K562 (cell line): ENCODE data around the gene ZNF581. TPM values are rescaled to one million over a fixed set of nuclear protein-coding genes. Genes with fewer than 3 reads are reported as not detected.

Experiments
- CREB1 ChIP-seq, 2 experiments: sonication (generic) in 1 of 2; formaldehyde crosslinking in 1 of 2; IDR thresholded peaks; 2 replicates each; pipeline versions ENCODE4 v1.6.1 to v1.8.0; 2012 to 2022; ENCODE audit warnings: inconsistent platforms in 1 of 2, mild to moderate bottlenecking in 1 of 2, missing genetic modification reagents in 1 of 2, moderate library complexity in 1 of 2
- CXXC5 ChIP-seq: fragments of 250-450 bp; sonication (Bioruptor Pico); IDR thresholded peaks from 2 replicates; pipeline ENCODE4 v1.8.0; 2022; ENCODE audit warnings: inconsistent platforms, mild to moderate bottlenecking, moderate library complexity
- ERF ChIP-seq: fragments of 450-650 bp; formaldehyde crosslinking; IDR thresholded peaks from 2 replicates; pipeline ENCODE4 v1.4.0; 2020; ENCODE audit warnings: mild to moderate bottlenecking, mixed read lengths
- HDAC3 ChIP-seq: fragments of 450-650 bp; IDR thresholded peaks from 2 replicates; pipeline ENCODE4 v1.6.1; 2018; ENCODE audit warnings: borderline replicate concordance, mild to moderate bottlenecking, moderate library complexity; ENCODE audit not compliant: partially characterized antibody
- KDM4B ChIP-seq, 2 experiments: fragments of 450-650 bp in 1 of 2; sonication (generic) in 1 of 2; IDR thresholded peaks; 2 replicates each; pipeline ENCODE4 v1.6.1; 2016 to 2017; ENCODE audit warnings: borderline replicate concordance in 2 of 2, antibody characterized with exemption in 1 of 2, low read depth in 1 of 2, mild to moderate bottlenecking in 1 of 2
- MECOM ChIP-seq: fragments of 250-450 bp; sonication (Bioruptor Pico); IDR thresholded peaks from 2 replicates; pipeline ENCODE4 v1.8.0; 2022; ENCODE audit warnings: inconsistent platforms
- NR3C1 ChIP-seq: sonication (generic); formaldehyde crosslinking; IDR thresholded peaks from 2 replicates; pipeline ENCODE4 v1.8.1; 2022; ENCODE audit warnings: missing genetic modification reagents
- PRMT5 ChIP-seq: sonication (generic); formaldehyde crosslinking; IDR thresholded peaks from 2 replicates; pipeline ENCODE4 v1.5.0; 2020; ENCODE audit warnings: missing genetic modification reagents
- PTTG1 ChIP-seq: fragments of 450-650 bp; IDR thresholded peaks from 2 replicates; pipeline ENCODE4 v1.6.1; 2016; ENCODE audit warnings: low read depth, mild to moderate bottlenecking, missing genetic modification characterization, missing compliant biosample characterization
- RBM22 ChIP-seq: fragments of 200-400 bp; formaldehyde crosslinking; IDR thresholded peaks from 2 replicates; pipeline ENCODE4 v1.6.1; 2018; ENCODE audit warnings: low read length, low read depth; ENCODE audit not compliant: poor library complexity, severe bottlenecking
- SMAD4 ChIP-seq: fragments of 250-450 bp; sonication (Bioruptor Pico); conservative IDR thresholded peaks from 2 replicates; pipeline ENCODE4 v1.8.0; 2021; ENCODE audit warnings: inconsistent platforms, mild to moderate bottlenecking, moderate library complexity
- SP1 ChIP-seq: sonication (generic); formaldehyde crosslinking; IDR thresholded peaks from 2 replicates; pipeline ENCODE4 v1.8.1; 2022; ENCODE audit warnings: mild to moderate bottlenecking, missing genetic modification reagents
- TCF7 ChIP-seq: sonication (generic); IDR thresholded peaks from 2 replicates; pipeline ENCODE4 v1.6.1; 2016; ENCODE audit warnings: antibody characterized with exemption, borderline replicate concordance
- TOE1 ChIP-seq, 2 experiments: fragments of 450-650 bp in 1 of 2; sonication (generic) in 1 of 2; formaldehyde crosslinking in 1 of 2; IDR thresholded peaks; 2 replicates each; pipeline versions ENCODE4 v1.7.1 to v1.8.0; 2016 to 2022; ENCODE audit warnings: borderline replicate concordance in 2 of 2, mild to moderate bottlenecking in 2 of 2, antibody characterized with exemption in 1 of 2, inconsistent platforms in 1 of 2, low read depth in 1 of 2, missing genetic modification reagents in 1 of 2, moderate library complexity in 1 of 2
- YY1 ChIP-seq, 3 experiments: IDR thresholded peaks; 2 replicates each; pipeline ENCODE4 v1.6.1; 2011; ENCODE audit warnings: low read length in 2 of 3, mild to moderate bottlenecking in 2 of 3, moderate library complexity in 2 of 3, borderline replicate concordance in 1 of 3, control low read depth in 1 of 3, low read depth in 1 of 3; ENCODE audit not compliant: insufficient read depth in 3 of 3, insufficient replicate concordance in 2 of 3, control insufficient read depth in 1 of 3, insufficient read length in 1 of 3; ENCODE audit errors: extremely low read depth in 1 of 3
- ZNF239 ChIP-seq: fragments of 250-450 bp; sonication (Bioruptor Pico); IDR thresholded peaks from 2 replicates; pipeline ENCODE4 v1.4.0; 2020; ENCODE audit warnings: mild to moderate bottlenecking
- ZZZ3 ChIP-seq: fragments of 450-650 bp; IDR thresholded peaks from 2 replicates; pipeline ENCODE4 v1.6.1; 2016; ENCODE audit warnings: antibody characterized with exemption, mild to moderate bottlenecking, moderate library complexity
- polyA plus RNA-seq, 8 experiments: library from polyadenylated mRNA; depleted of rRNA in 4 of 8; stranded (reverse) in 5 of 8; unstranded in 3 of 8; fragments of >200 nt; fragmentation: Nextera tagmentation in 2 of 8; fragmentation: Illumina TruSeq in 1 of 8; extraction: Ambion mirVana in 2 of 8; extraction: Trizol in 1 of 8; gene quantifications; 2 replicates each; pipeline versions ENCODE4 v1.2.1 to v1.2.3, GENCODE V29; 2011 to 2014; ENCODE audit warnings: inconsistent platforms in 1 of 8, missing spikeins in 1 of 8
- total RNA-seq, 7 experiments: library from RNA; depleted of rRNA in 6 of 7; stranded (reverse); fragments of >200 nt in 6 of 7; fragmentation: Illumina TruSeq in 2 of 7; extraction: Trizol in 2 of 7; gene quantifications; 2 replicates each; pipeline versions ENCODE4 v1.2.1 to v1.2.3, GENCODE V29; 2011 to 2021; ENCODE audit warnings: low replicate concordance in 1 of 7
- TF ChIP-seq, protein P1 (sequence below): fragments of 450-650 bp; IDR thresholded peaks from 2 replicates; pipeline ENCODE4 v1.6.1; 2016; ENCODE audit warnings: borderline replicate concordance
- TF ChIP-seq, protein P2 (sequence below): fragments of 450-650 bp; conservative IDR thresholded peaks from 2 replicates; pipeline ENCODE4 v1.6.1; 2016; ENCODE audit warnings: missing genetic modification characterization, low read depth, mild to moderate bottlenecking, missing compliant biosample characterization, moderate library complexity
- TF ChIP-seq, protein P3 (sequence below): sonication (generic); formaldehyde crosslinking; IDR thresholded peaks from 2 replicates; pipeline ENCODE4 v1.8.0; 2022; ENCODE audit warnings: missing genetic modification reagents, mild to moderate bottlenecking, borderline replicate concordance

Gene ZNF581
- total and polyA plus RNA-seq, 9 of the 15 experiments (the other 6 are each of a cell fraction or from before 2014, with no cell fraction given), result 2.4 to 39.4 (median 15.4) TPM

DNA sequence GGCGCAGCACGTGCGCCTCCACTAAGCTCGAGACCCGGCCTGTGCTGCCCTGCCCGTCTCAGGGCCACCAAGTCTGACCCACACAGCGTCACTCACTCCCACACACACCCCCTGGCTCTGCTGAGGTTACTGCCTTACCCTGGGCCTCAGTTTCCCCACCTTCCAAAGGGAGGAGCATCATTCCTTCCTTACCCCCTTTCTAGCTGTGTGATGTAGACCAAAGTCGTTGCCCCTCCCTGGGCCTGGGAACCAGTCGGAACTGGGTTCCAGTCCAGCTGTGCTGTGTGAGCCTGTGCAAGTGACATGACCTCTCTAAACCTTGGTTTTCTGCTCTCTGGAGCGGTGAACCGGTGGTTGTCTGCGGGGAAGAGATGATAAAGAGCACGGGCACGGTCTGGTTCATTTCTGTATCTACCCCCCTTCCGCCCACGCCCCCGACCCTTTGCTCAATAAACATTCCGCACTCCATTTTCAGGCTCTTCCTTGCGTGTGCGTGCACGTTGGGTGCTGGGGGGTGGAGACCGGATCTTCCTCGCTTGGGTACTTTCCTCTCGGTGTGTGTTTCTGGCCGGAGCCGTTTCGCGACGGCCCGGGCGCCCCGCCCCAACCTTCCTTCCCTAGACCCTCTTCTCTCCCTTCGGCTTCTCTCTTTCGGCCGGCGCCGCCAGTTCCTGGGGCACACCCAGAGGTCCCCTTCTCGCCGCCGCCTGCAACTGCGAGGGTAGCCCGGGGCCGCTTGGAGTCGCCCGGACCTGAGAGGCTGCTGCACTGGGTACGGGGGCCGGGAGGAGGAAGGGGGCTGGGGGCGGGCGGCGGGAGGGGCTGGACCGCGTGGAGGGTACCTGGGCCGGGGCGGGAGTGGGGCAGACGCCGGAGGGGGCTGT, at the start of gene ZNF581 (continued):
- TF ChIP-seq, protein P1, sequence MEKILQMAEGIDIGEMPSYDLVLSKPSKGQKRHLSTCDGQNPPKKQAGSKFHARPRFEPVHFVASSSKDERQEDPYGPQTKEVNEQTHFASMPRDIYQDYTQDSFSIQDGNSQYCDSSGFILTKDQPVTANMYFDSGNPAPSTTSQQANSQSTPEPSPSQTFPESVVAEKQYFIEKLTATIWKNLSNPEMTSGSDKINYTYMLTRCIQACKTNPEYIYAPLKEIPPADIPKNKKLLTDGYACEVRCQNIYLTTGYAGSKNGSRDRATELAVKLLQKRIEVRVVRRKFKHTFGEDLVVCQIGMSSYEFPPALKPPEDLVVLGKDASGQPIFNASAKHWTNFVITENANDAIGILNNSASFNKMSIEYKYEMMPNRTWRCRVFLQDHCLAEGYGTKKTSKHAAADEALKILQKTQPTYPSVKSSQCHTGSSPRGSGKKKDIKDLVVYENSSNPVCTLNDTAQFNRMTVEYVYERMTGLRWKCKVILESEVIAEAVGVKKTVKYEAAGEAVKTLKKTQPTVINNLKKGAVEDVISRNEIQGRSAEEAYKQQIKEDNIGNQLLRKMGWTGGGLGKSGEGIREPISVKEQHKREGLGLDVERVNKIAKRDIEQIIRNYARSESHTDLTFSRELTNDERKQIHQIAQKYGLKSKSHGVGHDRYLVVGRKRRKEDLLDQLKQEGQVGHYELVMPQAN, result peak; percentile 66; the same call in 1 of the 2 replicates
- TF ChIP-seq HDAC3 (no peak), NR3C1 (CRISPR knock-in tag) (no peak), SP1 (CRISPR knock-in tag) (peak; percentile 84), PTTG1 (no peak), CREB1 (IDR thresholded peaks at IDR 0.05) (peak; percentile 9; the same call in 1 of the 2 replicates), CREB1 (CRISPR knock-in tag; IDR thresholded peaks at IDR 0.05) (no peak), ERF (CRISPR knock-in tag) (peak; percentile 73; the same call in 1 of the 2 replicates), TCF7 (0 out of 2 replicates have a peak, but pooled peaks have one; percentile 24), SMAD4 (CRISPR knock-in tag) (peak; percentile 60; the same call in 1 of the 2 replicates), RBM22 (peak; percentile 88), CXXC5 (CRISPR knock-in tag) (peak; percentile 81), TOE1 (IDR thresholded peaks at IDR 0.05; ENCODE audit: borderline replicate concordance) (peak; percentile 85), TOE1 (CRISPR knock-in tag; IDR thresholded peaks at IDR 0.05; ENCODE audit: borderline replicate concordance, low read depth) (no peak), YY1 (IDR thresholded peaks at IDR 0.05; ENCODE audit: borderline replicate concordance in 1 of 3, control insufficient read depth in 1 of 3, extremely low read depth in 1 of 3, insufficient read depth in 3 of 3, insufficient read length in 1 of 3, insufficient replicate concordance in 2 of 3, low read depth in 1 of 3, low read length in 2 of 3) (peak in 1 of 3 experiments; percentile 65), ZZZ3 (no peak), PRMT5 (no peak), ZNF239 (CRISPR knock-in tag) (no peak), KDM4B (IDR thresholded peaks at IDR 0.05; ENCODE audit: borderline replicate concordance in 2 of 2, low read depth in 1 of 2) (peak in 1 of 2 experiments; percentile 81; a peak in 1 of 4 replicates), MECOM (no peak)
- TF ChIP-seq, protein P2, sequence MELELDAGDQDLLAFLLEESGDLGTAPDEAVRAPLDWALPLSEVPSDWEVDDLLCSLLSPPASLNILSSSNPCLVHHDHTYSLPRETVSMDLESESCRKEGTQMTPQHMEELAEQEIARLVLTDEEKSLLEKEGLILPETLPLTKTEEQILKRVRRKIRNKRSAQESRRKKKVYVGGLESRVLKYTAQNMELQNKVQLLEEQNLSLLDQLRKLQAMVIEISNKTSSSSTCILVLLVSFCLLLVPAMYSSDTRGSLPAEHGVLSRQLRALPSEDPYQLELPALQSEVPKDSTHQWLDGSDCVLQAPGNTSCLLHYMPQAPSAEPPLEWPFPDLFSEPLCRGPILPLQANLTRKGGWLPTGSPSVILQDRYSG, result no peak
- TF ChIP-seq, protein P3, sequence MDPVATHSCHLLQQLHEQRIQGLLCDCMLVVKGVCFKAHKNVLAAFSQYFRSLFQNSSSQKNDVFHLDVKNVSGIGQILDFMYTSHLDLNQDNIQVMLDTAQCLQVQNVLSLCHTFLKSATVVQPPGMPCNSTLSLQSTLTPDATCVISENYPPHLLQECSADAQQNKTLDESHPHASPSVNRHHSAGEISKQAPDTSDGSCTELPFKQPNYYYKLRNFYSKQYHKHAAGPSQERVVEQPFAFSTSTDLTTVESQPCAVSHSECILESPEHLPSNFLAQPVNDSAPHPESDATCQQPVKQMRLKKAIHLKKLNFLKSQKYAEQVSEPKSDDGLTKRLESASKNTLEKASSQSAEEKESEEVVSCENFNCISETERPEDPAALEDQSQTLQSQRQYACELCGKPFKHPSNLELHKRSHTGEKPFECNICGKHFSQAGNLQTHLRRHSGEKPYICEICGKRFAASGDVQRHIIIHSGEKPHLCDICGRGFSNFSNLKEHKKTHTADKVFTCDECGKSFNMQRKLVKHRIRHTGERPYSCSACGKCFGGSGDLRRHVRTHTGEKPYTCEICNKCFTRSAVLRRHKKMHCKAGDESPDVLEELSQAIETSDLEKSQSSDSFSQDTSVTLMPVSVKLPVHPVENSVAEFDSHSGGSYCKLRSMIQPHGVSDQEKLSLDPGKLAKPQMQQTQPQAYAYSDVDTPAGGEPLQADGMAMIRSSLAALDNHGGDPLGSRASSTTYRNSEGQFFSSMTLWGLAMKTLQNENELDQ (CRISPR knock-in tag), result no peak
